A549 (cell line): ENCODE results near the gene FAM229B. TPM values are rescaled to one million over a fixed set of nuclear protein-coding genes. Genes with fewer than 3 reads are reported as not detected.

ENCODE experiments used
- ATAC-seq, 2 experiments: fragments of 200-7000 bp in 1 of 2; fragments of >200 bp in 1 of 2; cut with Nextera tagmentation in 1 of 2; cut with Tn5 transposase in 1 of 2; 3 replicates each; pipeline versions ENCODE4 v1.8.0 to v1.9.1; 2018 to 2020; ENCODE audit warnings: mild to moderate bottlenecking in 1 of 2, moderate library complexity in 1 of 2
- CTCF ChIA-PET: fragments of 300-600 bp; sonication (Branson Sonifier 250); formaldehyde crosslinking; extraction: SDS; loops from one replicate; lab custom pipeline; 2021; ENCODE audit warnings: antibody characterized with exemption, inconsistent platforms; lab: Yijun Ruan, JAX
- POLR2A ChIA-PET: fragments of 350-600 bp; formaldehyde crosslinking; extraction: SDS; loops from one replicate; lab custom pipeline; 2021; ENCODE audit warnings: antibody characterized with exemption, inconsistent platforms; lab: Yijun Ruan, JAX
- DNase-seq, 2 experiments: peaks; one replicate each; pipeline versions ENCODE4 v3.0.0 to v3.0.0-alpha.2; 2011 to 2016; ENCODE audit warnings: low read depth in 1 of 2, low spot score in 1 of 2
- FAIRE-seq: peaks from 2 replicates; lab custom pipeline; 2011; peaks lifted over from hg19 to GRCh38; lab: Jason Lieb, UNC
- H3K27ac ChIP-seq, 2 experiments: fragments of >200 bp; sonication (Bioruptor Twin); formaldehyde crosslinking; 3 replicates each; pipeline ENCODE4 v1.5.1; 2016 to 2017
- H3K4me1 ChIP-seq: fragments of >200 bp; sonication (Bioruptor Twin); formaldehyde crosslinking; 3 replicates; pipeline ENCODE4 v1.6.1; 2016
- H3K4me2 ChIP-seq: fragments of >200 bp; sonication (Bioruptor Twin); formaldehyde crosslinking; 3 replicates; pipeline ENCODE4 v1.6.1; 2016
- H3K4me3 ChIP-seq: fragments of >200 bp; sonication (Bioruptor Twin); formaldehyde crosslinking; 3 replicates; pipeline ENCODE4 v1.5.1; 2016
- H3K9me3 ChIP-seq: fragments of >200 bp; sonication (Bioruptor Twin); formaldehyde crosslinking; 3 replicates; pipeline ENCODE4 v1.6.1; 2016
- ATOH8 ChIP-seq: fragments of 250-450 bp; sonication (Bioruptor Pico); IDR thresholded peaks from 2 replicates; pipeline ENCODE4 v1.5.0; 2020; ENCODE audit warnings: low read depth, mild to moderate bottlenecking, moderate library complexity
- CHD4 ChIP-seq: fragments of 200-600 bp; sonication (generic); IDR thresholded peaks from 2 replicates; pipeline ENCODE4 v1.6.1; 2016; ENCODE audit warnings: antibody characterized with exemption, mild to moderate bottlenecking, borderline replicate concordance
- EP300 ChIP-seq, 2 experiments: fragments of >200 bp; sonication (Bioruptor Twin); formaldehyde crosslinking; IDR thresholded peaks; 2 replicates in 1 of 2; 3 replicates in 1 of 2; pipeline ENCODE4 v1.6.1; 2016 to 2017
- FOSL2 ChIP-seq, 2 experiments: fragments of 450-650 bp in 1 of 2; fragments of >200 bp in 1 of 2; sonication (Bioruptor Twin) in 1 of 2; formaldehyde crosslinking; IDR thresholded peaks; 2 replicates each; pipeline versions ENCODE4 v1.5.0 to v1.6.1; 2016 to 2020; ENCODE audit warnings: mild to moderate bottlenecking in 1 of 2, moderate library complexity in 1 of 2
- HES2 ChIP-seq: fragments of >200 bp; sonication (Bioruptor Twin); formaldehyde crosslinking; IDR thresholded peaks from 2 replicates; pipeline ENCODE4 v1.6.1; 2016
- HMGXB4 ChIP-seq: fragments of 250-450 bp; sonication (Bioruptor Pico); IDR thresholded peaks from 2 replicates; pipeline ENCODE4 v1.5.0; 2021; ENCODE audit warnings: mild to moderate bottlenecking, moderate library complexity, borderline replicate concordance
- HOXB13 ChIP-seq: fragments of 250-450 bp; sonication (Bioruptor Pico); IDR thresholded peaks from 2 replicates; pipeline ENCODE4 v1.5.0; 2020; ENCODE audit warnings: low read depth, mild to moderate bottlenecking, moderate library complexity
- MAX ChIP-seq: IDR thresholded peaks from 2 replicates; pipeline ENCODE4 v1.6.1; 2012
- RFX5 ChIP-seq: fragments of 450-650 bp; IDR thresholded peaks from 2 replicates; pipeline ENCODE4 v1.7.1; 2014; ENCODE audit warnings: antibody characterized with exemption, mild to moderate bottlenecking, moderate library complexity
- SREBF2 ChIP-seq: fragments of 450-650 bp; IDR thresholded peaks from 2 replicates; pipeline ENCODE4 v1.6.1; 2014; ENCODE audit warnings: mild to moderate bottlenecking, moderate library complexity
- USF2 ChIP-seq: fragments of 450-650 bp; IDR thresholded peaks from 2 replicates; pipeline ENCODE4 v1.6.1; 2014; ENCODE audit warnings: antibody characterized with exemption
- ZFP36 ChIP-seq: fragments of 450-650 bp; IDR thresholded peaks from 2 replicates; pipeline ENCODE4 v1.6.1; 2014; ENCODE audit warnings: borderline replicate concordance; ENCODE audit not compliant: partially characterized antibody
- ZNF302 ChIP-seq: fragments of 250-450 bp; sonication (Bioruptor Pico); IDR thresholded peaks from 2 replicates; pipeline ENCODE4 v1.9.0; 2021; ENCODE audit warnings: inconsistent platforms, mild to moderate bottlenecking, moderate library complexity
- WGBS: methylation state at CpG from one replicate; pipeline ENCODE4 v1.1.6; 2017; ENCODE audit errors: missing lambda C conversion rate; 5-methylcytosine and 5-hydroxymethylcytosine counted together
- polyA plus RNA-seq, 4 experiments: library from polyadenylated mRNA; depleted of rRNA in 3 of 4; stranded (reverse); fragments of >200 nt; fragmentation: RNase III in 1 of 4; extraction: RNeasy Plus Mini Kit Qiagen cat#74134 plus additional on column Dnase treatment in 1 of 4; gene quantifications; 2 replicates in 3 of 4; 3 replicates in 1 of 4; pipeline ENCODE4 v1.2.3, GENCODE V29; 2011 to 2017

The FAM229B gene
- polyA plus RNA-seq, 2 of the 4 experiments (the other 2 are of a cell fraction): 9.9 to 17.3 TPM

GRCh38 chr6:112149236-112149635 lies 61.8 kb downstream of the FAM229B start (continued):
- TF ChIP-seq HMGXB4 (CRISPR knock-in tag) (no peak), RFX5 (no peak), FOSL2 (IDR thresholded peaks at IDR 0.05) (no peak), FOSL2 (CRISPR knock-in tag; IDR thresholded peaks at IDR 0.05) (no peak), HOXB13 (no peak), MAX (no peak), ZFP36 (no peak)

GRCh38 chr6:112149719-112150263 lies 62.4 kb downstream of the FAM229B start:
- DNase-seq (no peak), ATAC-seq (no peak), FAIRE-seq (no peak)
- Histone ChIP-seq H3K4me1 (peaks cover 8% of the 10 kb centered on the region; the same call in 1 of the 3 replicates), H3K4me2 (no peak overlapping the region), H3K27ac (no peak overlapping the region), H3K4me3 (no peak overlapping the region), H3K9me3 (no peaks in the 10 kb centered on the region)
- 81% methylated on average over 4 of the region's 4 CpGs for WGBS
- TF ChIP-seq SREBF2: no peak
- no peak for TF ChIP-seq CHD4
- TF ChIP-seq HES2: no peak
- TF ChIP-seq ATOH8 (CRISPR knock-in tag): no peak
- no peak for TF ChIP-seq ZFP36
- TF ChIP-seq ZNF302 (CRISPR knock-in tag): no peak
- ChIA-PET POLR2A (no interaction called here), CTCF (interaction anchor here (2.3 kb wide), 1 partner anchor 14 kb away, joined by 8 read pairs; no protein-coding TSS in a partner anchor)

GRCh38 chr6:112150363-112150762 lies 63.0 kb downstream of the FAM229B start:
- no peaks in the 10 kb centered on the region for H3K9me3 ChIP-seq
- ATAC-seq (no peak), FAIRE-seq (no peak), DNase-seq (peak in 1 of 2 experiments; percentile 1)
- H3K4me1 ChIP-seq: peaks cover 8% of the 10 kb centered on the region; the same call in 1 of the 3 replicates
- H3K4me2 ChIP-seq: no peak overlapping the region
- no peak overlapping the region for H3K4me3 ChIP-seq
- ChIA-PET POLR2A (no interaction called here), CTCF (interaction anchor here (2.3 kb wide), 1 partner anchor 13 kb away, joined by 8 read pairs; no protein-coding TSS in a partner anchor)
- no peak overlapping the region for H3K27ac ChIP-seq
- TF ChIP-seq USF2 (no peak), EP300 (IDR thresholded peaks at IDR 0.05) (no peak)
- TF ChIP-seq, all 56 proteins: peak for 0
- WGBS: 35% methylated on average over 5 of the region's 5 CpGs

Other genes starting within 250 kb of the FAM229B start
- 3.1 and 3.5 TPM in 2 replicates for gene FYN, start 214.1 kb upstream of the FAM229B start, polyA plus RNA-seq (2011; rRNA removed)
- 3.7 to 5.8 TPM (median 5.1 TPM) in 3 replicates for gene FYN, start 214.1 kb upstream of the FAM229B start, polyA plus RNA-seq (2017; fragmentation: RNase III; extraction: RNeasy Plus Mini Kit Qiagen cat#74134 plus additional on column Dnase treatment)
- not detected in 2 replicates for gene CCN6, start 33.5 kb upstream of the FAM229B start, polyA plus RNA-seq (2011; rRNA removed)
- not detected in 3 replicates for gene CCN6, start 33.5 kb upstream of the FAM229B start, polyA plus RNA-seq (2017; fragmentation: RNase III; extraction: RNeasy Plus Mini Kit Qiagen cat#74134 plus additional on column Dnase treatment)
- 20.3 and 32.5 TPM in 2 replicates for gene TUBE1, start 109 bp upstream of the FAM229B start, polyA plus RNA-seq (2011; rRNA removed)
- 6.8 to 9.7 TPM (median 7.2 TPM) in 3 replicates for gene TUBE1, start 109 bp upstream of the FAM229B start, polyA plus RNA-seq (2017; fragmentation: RNase III; extraction: RNeasy Plus Mini Kit Qiagen cat#74134 plus additional on column Dnase treatment)
- gene LAMA4, start 167.0 kb downstream of the FAM229B start, polyA plus RNA-seq (2011; rRNA removed): 0.93 and 1.0 TPM in 2 replicates
- 3.1 to 3.7 TPM (median 3.7 TPM) in 3 replicates for gene LAMA4, start 167.0 kb downstream of the FAM229B start, polyA plus RNA-seq (2017; fragmentation: RNase III; extraction: RNeasy Plus Mini Kit Qiagen cat#74134 plus additional on column Dnase treatment)